ENCODE data around the gene COMP.

Gene COMP

DNA sequence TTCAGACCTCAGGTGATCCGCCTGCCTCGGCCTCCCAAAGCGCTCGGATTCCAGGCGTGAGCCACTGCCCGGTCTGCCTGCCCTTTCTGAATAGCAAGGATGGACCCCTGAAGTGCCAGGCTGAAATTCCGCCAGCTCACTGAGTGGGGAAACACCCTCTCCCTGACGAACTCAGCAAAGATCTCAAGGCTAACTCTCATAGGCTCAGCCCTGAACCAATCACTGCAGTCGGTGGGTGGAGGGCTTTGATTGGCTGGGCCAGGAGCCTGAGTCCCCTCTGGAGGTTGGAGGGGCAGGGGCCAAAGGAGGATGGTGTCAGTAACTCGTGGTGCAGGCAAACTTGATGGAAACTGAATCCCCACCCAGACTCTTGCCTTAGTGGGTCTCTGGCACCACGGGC lies 11.2 kb upstream of the COMP start:
- no peak for TF ChIP-seq ZFX (IDR thresholded peaks at IDR 0.05; ENCODE audit: borderline replicate concordance)
- no peak overlapping the region for H3K27ac ChIP-seq

DNA sequence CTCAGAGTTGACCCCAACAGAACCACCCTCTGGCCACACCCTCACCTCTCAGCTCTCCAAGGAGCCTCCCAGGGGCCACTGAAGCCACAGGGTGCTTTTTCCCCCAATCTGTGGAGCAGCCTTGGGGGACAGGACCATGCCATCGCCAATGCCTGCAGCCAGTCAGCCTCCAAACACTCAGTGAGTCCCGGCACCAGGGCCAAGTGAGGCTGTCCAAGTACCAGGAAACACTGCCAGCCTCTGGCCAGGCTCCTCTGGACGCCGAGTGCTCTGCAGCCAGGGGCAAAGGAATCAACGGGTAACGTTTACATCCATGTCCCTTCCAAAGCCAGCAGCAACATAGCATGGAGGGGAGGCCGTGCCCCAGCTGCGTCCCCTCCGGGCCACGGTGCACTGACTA lies 9.5 kb upstream of the COMP start:
- no peak overlapping the region for H3K27ac ChIP-seq
- TF ChIP-seq, protein P1, sequence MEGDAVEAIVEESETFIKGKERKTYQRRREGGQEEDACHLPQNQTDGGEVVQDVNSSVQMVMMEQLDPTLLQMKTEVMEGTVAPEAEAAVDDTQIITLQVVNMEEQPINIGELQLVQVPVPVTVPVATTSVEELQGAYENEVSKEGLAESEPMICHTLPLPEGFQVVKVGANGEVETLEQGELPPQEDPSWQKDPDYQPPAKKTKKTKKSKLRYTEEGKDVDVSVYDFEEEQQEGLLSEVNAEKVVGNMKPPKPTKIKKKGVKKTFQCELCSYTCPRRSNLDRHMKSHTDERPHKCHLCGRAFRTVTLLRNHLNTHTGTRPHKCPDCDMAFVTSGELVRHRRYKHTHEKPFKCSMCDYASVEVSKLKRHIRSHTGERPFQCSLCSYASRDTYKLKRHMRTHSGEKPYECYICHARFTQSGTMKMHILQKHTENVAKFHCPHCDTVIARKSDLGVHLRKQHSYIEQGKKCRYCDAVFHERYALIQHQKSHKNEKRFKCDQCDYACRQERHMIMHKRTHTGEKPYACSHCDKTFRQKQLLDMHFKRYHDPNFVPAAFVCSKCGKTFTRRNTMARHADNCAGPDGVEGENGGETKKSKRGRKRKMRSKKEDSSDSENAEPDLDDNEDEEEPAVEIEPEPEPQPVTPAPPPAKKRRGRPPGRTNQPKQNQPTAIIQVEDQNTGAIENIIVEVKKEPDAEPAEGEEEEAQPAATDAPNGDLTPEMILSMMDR (IDR thresholded peaks at IDR 0.05): no peak
- TF ChIP-seq ZFX (IDR thresholded peaks at IDR 0.05; ENCODE audit: borderline replicate concordance): no peak

DNA sequence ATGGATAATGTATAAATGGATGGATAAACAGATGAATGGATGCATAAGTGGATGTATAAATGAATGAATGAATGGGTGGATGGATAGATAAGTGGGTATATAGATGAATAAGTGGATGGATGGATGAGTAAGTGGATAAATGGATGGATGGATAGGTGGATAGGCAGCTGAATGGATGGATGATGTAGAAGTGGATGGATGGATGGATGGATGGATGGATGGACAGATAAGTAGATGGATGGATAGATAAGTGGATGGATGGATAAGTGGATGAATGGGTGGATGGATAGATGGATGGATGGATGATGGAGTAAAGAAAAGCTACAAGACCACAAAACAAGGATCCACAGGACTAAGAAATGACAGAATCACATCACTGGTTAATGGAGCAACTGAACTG lies 9.0 kb upstream of the COMP start:
- no peak overlapping the region for H3K27ac ChIP-seq
- no peak for TF ChIP-seq ZFX (IDR thresholded peaks at IDR 0.05; ENCODE audit: borderline replicate concordance)
- TF ChIP-seq, protein P1 (IDR thresholded peaks at IDR 0.05): no peak

DNA sequence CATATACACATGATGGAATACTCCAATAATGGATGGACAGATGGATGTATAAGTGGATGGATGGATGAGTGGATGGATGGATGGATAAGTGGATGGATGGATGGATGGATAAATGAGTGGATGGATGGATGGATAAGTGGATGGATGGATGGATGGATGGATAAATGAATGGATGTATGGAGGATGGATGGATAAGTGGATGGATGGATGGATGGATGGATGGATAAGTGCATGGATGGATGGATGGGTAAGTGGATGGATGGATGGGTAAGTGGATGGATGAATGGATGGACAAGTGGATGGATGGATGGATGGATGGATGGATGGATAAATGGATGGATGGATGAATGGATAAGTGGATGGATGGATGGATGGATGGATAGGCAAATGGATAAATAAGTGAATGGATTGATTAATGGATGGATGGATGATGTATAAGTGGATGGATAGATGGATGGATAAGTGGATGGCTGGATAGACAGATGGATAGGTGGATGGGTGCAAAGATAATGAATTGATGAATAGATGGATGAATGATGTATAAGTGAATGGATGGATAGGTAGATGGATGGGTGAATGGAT lies 8.4 kb upstream of the COMP start:
- no peak for TF ChIP-seq ZFX (IDR thresholded peaks at IDR 0.05; ENCODE audit: borderline replicate concordance)
- TF ChIP-seq, protein P1 (IDR thresholded peaks at IDR 0.05): no peak
- H3K27ac ChIP-seq: no peak overlapping the region

DNA sequence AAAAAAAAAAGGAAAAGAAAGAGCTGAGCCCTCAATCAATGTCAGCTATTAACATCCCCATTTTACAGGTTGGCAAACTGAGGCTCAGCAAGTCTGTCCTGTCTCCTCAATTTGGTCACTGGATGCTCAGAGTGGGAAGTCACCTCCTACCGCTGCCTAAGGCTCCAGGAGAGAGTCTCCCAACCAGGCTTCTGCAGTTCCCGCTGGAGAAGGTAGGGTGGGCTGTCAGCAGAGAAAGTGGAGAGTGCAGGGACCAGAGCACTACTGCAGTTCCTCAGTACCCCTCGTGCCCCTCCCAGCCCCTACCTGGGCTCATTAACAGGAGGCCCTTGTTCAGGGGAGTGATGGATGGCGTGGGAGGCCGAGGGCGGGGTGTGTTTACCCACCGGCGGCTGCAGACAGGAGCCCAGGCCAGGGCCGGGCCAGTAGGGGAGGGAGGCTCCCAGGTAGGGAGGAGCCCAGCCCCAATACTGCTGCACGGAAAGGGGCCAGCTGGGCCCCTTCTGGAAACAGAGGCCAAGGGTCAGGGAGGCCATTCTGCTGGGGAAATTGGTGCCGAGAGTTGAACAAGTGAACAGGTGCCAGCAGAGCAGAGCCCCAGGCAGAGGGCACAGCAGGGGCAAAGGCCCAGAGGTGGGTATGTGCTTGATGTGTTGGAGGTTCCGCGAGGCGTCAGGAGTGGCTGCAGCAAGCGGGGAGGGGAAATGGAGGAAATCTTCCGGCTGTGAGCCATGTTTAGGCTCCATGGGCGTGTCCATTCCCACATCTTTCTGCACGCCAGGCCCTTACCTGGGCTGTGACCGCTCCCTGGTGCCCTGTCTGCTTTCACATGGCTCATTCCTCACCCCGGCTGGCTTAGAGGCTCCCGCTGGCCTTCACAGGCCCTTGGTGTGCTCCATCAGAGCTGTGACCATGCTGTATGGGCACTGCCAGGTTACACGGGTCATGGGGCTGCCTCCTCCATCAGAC lies 7.6 kb upstream of the COMP start:
- TF ChIP-seq, protein P1 (IDR thresholded peaks at IDR 0.05): no peak
- no peak for TF ChIP-seq ZFX (IDR thresholded peaks at IDR 0.05; ENCODE audit: borderline replicate concordance)
- no peak overlapping the region for H3K27ac ChIP-seq

DNA sequence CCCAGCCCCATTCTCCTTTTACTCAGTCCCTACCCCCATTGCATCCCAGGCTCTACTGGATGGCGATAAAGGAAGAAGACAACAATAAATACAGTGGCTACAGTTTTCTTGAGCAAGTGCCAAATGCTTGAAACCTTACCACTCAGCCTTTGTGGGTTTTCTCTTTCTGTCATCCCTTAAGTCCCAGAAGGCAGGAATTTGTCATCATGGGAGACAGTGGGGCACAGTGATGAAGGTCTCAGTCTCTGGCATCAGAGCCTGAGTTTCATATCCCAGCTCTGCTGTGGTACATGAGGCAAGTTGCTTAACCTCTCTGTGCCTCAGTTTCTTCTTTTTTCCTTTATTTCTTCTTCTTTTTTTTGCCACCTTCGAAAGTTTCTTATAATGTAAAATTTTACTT lies 5.1 kb upstream of the COMP start:
- TF ChIP-seq, protein P1 (IDR thresholded peaks at IDR 0.05): no peak
- TF ChIP-seq ZFX (IDR thresholded peaks at IDR 0.05; ENCODE audit: borderline replicate concordance): no peak
- no peak overlapping the region for H3K27ac ChIP-seq

DNA sequence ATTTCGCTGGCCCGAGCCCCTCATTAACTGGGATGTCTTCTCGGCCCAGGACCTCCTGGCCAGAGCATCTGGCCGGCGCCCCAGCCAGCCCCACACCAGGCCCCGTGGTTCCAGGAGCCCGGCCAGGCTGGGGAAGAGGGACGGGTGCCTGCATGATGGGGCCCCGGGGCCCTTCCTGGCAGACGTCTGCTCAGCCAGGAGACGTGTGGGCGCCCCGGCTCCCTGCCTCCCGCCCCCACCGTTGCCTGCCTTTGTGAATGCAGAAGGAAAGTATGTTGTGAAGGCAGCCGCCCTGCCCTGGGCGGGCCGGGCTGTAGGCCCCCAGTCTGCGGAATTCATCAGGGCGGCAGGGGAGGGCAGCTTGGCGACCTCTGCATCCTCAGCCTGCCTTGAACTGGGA lies 4.4 kb upstream of the COMP start:
- H3K27ac ChIP-seq: no peak overlapping the region
- TF ChIP-seq, protein P1 (IDR thresholded peaks at IDR 0.05): no peak
- TF ChIP-seq ZFX (IDR thresholded peaks at IDR 0.05; ENCODE audit: borderline replicate concordance): no peak

All from 22Rv1 (cell line).